Panc1 (cell line): ENCODE data around the gene DNMT3L. TPM values are rescaled to one million over a fixed set of nuclear protein-coding genes. Genes with fewer than 3 reads are reported as not detected.

ENCODE experiments used
- ATAC-seq: fragments of 200-7000 bp; cut with Tn5 transposase; 2 replicates; pipeline ENCODE4 v1.9.1; 2020; ENCODE audit warnings: mild to moderate bottlenecking, moderate library complexity
- BruUV-seq: library from RNA; stranded (reverse); fragments of 400-500 nt; replicated peaks from 2 replicates; lab custom pipeline; 2021; lab: Mats Ljungman, UMichigan
- CTCF ChIA-PET: fragments of 300-600 bp; sonication (Branson Sonifier 250); formaldehyde crosslinking; loops from one replicate; lab custom pipeline; 2022; ENCODE audit warnings: antibody characterized with exemption; lab: Charles Lee
- POLR2A ChIA-PET: fragments of 300-600 bp; sonication (Branson Sonifier 250); formaldehyde crosslinking; loops from one replicate; lab custom pipeline; 2022; ENCODE audit warnings: antibody characterized with exemption; lab: Charles Lee
- DNase-seq: peaks from one replicate; pipeline ENCODE4 v3.0.0-alpha.2; 2010; ENCODE audit warnings: low read depth, low spot score
- H3K27ac ChIP-seq: 2 replicates; pipeline ENCODE4 v1.5.1; 2011; ENCODE audit warnings: mild to moderate bottlenecking, low read length, inconsistent platforms
- H3K27me3 ChIP-seq: fragments of 200-500 bp; sonication (Bioruptor generic); 2 replicates; pipeline ENCODE4 v1.6.0; 2014; ENCODE audit warnings: low read length, inconsistent platforms; ENCODE audit not compliant: control insufficient read depth, insufficient read depth
- H3K36me3 ChIP-seq: fragments of 200-500 bp; sonication (Bioruptor generic); 2 replicates; pipeline ENCODE4 v1.5.1; 2014; ENCODE audit warnings: inconsistent platforms, mild to moderate bottlenecking, low read length, moderate library complexity; ENCODE audit not compliant: control insufficient read depth, insufficient read depth
- H3K4me1 ChIP-seq: 2 replicates; pipeline ENCODE4 v1.5.1; 2011; ENCODE audit warnings: inconsistent platforms, mild to moderate bottlenecking, low read length, moderate library complexity; ENCODE audit not compliant: control insufficient read depth, insufficient read depth
- H3K4me3 ChIP-seq, 2 experiments: 2 replicates each; pipeline ENCODE4 v1.5.1; 2011 to 2012; ENCODE audit warnings: low read depth in 2 of 2, low read length in 2 of 2, mild to moderate bottlenecking in 2 of 2, inconsistent platforms in 1 of 2, moderate library complexity in 1 of 2
- H3K9me3 ChIP-seq: fragments of 200-500 bp; sonication (Bioruptor generic); 2 replicates; pipeline ENCODE4 v1.5.1; 2014; ENCODE audit warnings: low read depth, mild to moderate bottlenecking, inconsistent platforms, low read length, moderate library complexity; ENCODE audit not compliant: control insufficient read depth, insufficient read depth
- CTCF ChIP-seq: fragments of 450-650 bp; IDR thresholded peaks from 2 replicates; pipeline ENCODE4 v1.5.1; 2017; ENCODE audit warnings: mild to moderate bottlenecking
- POLR2AphosphoS5 ChIP-seq: IDR thresholded peaks from 2 replicates; pipeline ENCODE4 v1.6.1; 2012; ENCODE audit warnings: mild to moderate bottlenecking, low read depth, low read length, moderate library complexity
- REST ChIP-seq, 2 experiments: IDR thresholded peaks; 2 replicates each; pipeline ENCODE4 v1.6.1; 2011 to 2012; ENCODE audit warnings: low read depth in 2 of 2, control low read depth in 1 of 2, low read length in 1 of 2, mild to moderate bottlenecking in 1 of 2, moderate library complexity in 1 of 2; ENCODE audit not compliant: insufficient read depth in 1 of 2
- SIN3A ChIP-seq: IDR thresholded peaks from 2 replicates; pipeline ENCODE4 v1.6.1; 2012; ENCODE audit warnings: low read depth, mild to moderate bottlenecking, low read length, moderate library complexity, borderline replicate concordance; ENCODE audit not compliant: insufficient read depth
- TCF7L2 ChIP-seq: IDR thresholded peaks from 2 replicates; pipeline ENCODE4 v1.6.1; 2011; ENCODE audit warnings: mild to moderate bottlenecking, low read depth, low read length, inconsistent platforms
- in situ Hi-C: cut with HindIII; loops from 2 replicates; pipeline ENCODE4 v1.10.0; 2016; ENCODE audit warnings: low sequenced_read_pairs, low pct_unique_long_range_greater_than_20kb
- intact Hi-C: fragments of 100-400 bp; cut with micrococcal nuclease; formaldehyde crosslinking; loops from one replicate; pipeline ENCODE4 v1.10.0; 2022; ENCODE audit not compliant: unreplicated experiment
- total RNA-seq: library from RNA; stranded (reverse); gene quantifications from one replicate; pipeline ENCODE4 v1.2.1, GENCODE V29; 2021; ENCODE audit not compliant: unreplicated experiment

DNMT3L gene
- total RNA-seq, 1 experiment from 2014 or later = not detected

GRCh38 chr21:44291078-44291935 lies 29.6 kb upstream of the DNMT3L start:
- H3K27me3 ChIP-seq = no peaks in the 10 kb centered on the region
- CTCF ChIA-PET = no interaction called here
- intact Hi-C loops (no loop called here), in situ Hi-C loops (no loop called here)
- H3K9me3 ChIP-seq = no peaks in the 10 kb centered on the region
- H3K4me3 ChIP-seq = no peak overlapping the region
- DNase-seq (no peak), ATAC-seq (no peak)
- H3K27ac ChIP-seq = no peak overlapping the region
- H3K4me1 ChIP-seq = peaks cover 14% of the 10 kb centered on the region
- no TSS peak for BruUV-seq
- no peaks in the 10 kb centered on the region for H3K36me3 ChIP-seq
- TF ChIP-seq TCF7L2 (no peak), CTCF (no peak), POLR2AphosphoS5 (no peak)
- POLR2A ChIA-PET = no interaction called here

- ChIA-PET POLR2A (no interaction called here), CTCF (no interaction called here)
- ATAC-seq = no peak
- Histone ChIP-seq H3K36me3 (no peaks in the 10 kb centered on the region), H3K27me3 (no peaks in the 10 kb centered on the region), H3K4me3 (no peak overlapping the region), H3K9me3 (no peaks in the 10 kb centered on the region), H3K27ac (no peak overlapping the region), H3K4me1 (peaks cover 13% of the 10 kb centered on the region)
- in situ Hi-C loops = no loop called here
- no TSS peak for BruUV-seq
- no peak for TF ChIP-seq REST (IDR thresholded peaks at IDR 0.05; ENCODE audit: insufficient read depth in 1 of 2, low read depth in 2 of 2, low read length in 1 of 2)
- no peak for TF ChIP-seq SIN3A
- no peak for TF ChIP-seq CTCF
- TF ChIP-seq TCF7L2 = no peak
- no peak for TF ChIP-seq POLR2AphosphoS5
- no peak for DNase-seq
- intact Hi-C loops = no loop called here
These were observed 28.8 kb upstream of the DNMT3L start for GRCh38 chr21:44290327-44291077.
